ENCODE results near the gene SAMD1.
A peak's percentile ranks its signal among the peaks of the same experiment; 100 is the strongest.

Gene SAMD1

GRCh38 chr19:14073261-14073924 is 17.2 kb downstream of the SAMD1 start:
- peaks cover 11 to 14% of the 10 kb centered on the region in 2 donors for H3K4me1 ChIP-seq (ENCODE audit: control insufficient read depth in 2 of 2, insufficient read depth in 1 of 2, low read depth in 1 of 2, low read length in 2 of 2)
- H3K14ac ChIP-seq (ENCODE audit: low read length): peak overlapping the region; percentile 82
- no peak overlapping the region for H3K4ac ChIP-seq (ENCODE audit: low read length)
- H2BK12ac ChIP-seq (ENCODE audit: low read length): peak overlapping the region; percentile 63
- peak overlapping the region; percentile 79 for H2AK5ac ChIP-seq (ENCODE audit: low read depth, low read length)
- H3K36me3 ChIP-seq (replicated peaks in 1 of 2; ENCODE audit: control insufficient read depth in 2 of 2, insufficient read depth in 2 of 2, low read length in 2 of 2): no peaks in the 10 kb centered on the region
- no CpG with 5 or more reads among the region's 106 CpGs for WGBS, 2 donors (ENCODE audit: extremely low coverage in 2 of 2, insufficient read length in 2 of 2, insufficient replicate concordance in 1 of 2)
- H2BK15ac ChIP-seq (ENCODE audit: low read length): peak overlapping the region; percentile 91
- H2BK120ac ChIP-seq (ENCODE audit: low read depth, low read length): no peak overlapping the region
- H3K27ac ChIP-seq (replicated peaks; ENCODE audit: low read length): no peak overlapping the region
- peak overlapping the region; percentile 95 for H3K18ac ChIP-seq (ENCODE audit: low read length)
- DNase-seq (ENCODE audit: low spot score): peak; percentile 75
- peak overlapping the region; percentile 91 for H3K23ac ChIP-seq (ENCODE audit: low read depth, low read length, poor library complexity)
- peak overlapping the region; percentile 53 for H2BK5ac ChIP-seq (ENCODE audit: low read length)
- no peaks in the 10 kb centered on the region for H3K79me1 ChIP-seq (ENCODE audit: low read depth, low read length)
- no peaks in the 10 kb centered on the region for H3K9me3 ChIP-seq (replicated peaks in 1 of 2; ENCODE audit: control insufficient read depth in 2 of 2, insufficient read depth in 1 of 2, low read depth in 1 of 2, low read length in 2 of 2)
- peaks cover 0 to 36% (median 9%) of the 10 kb centered on the region in 3 experiments for H3K27me3 ChIP-seq (ENCODE audit: control insufficient read depth in 3 of 3, insufficient read depth in 3 of 3, low read depth in 1 of 3, low read length in 3 of 3)
- H2AFZ ChIP-seq (ENCODE audit: low read length): peak overlapping the region; percentile 95
- H3K4me3 ChIP-seq (ENCODE audit: low read length in 2 of 2): peak overlapping the region; percentile 83 to 91
- H4K8ac ChIP-seq (ENCODE audit: low read depth, low read length): no peak overlapping the region
- H3K9ac ChIP-seq (ENCODE audit: low read depth, low read length, poor library complexity): peak overlapping the region; percentile 88
- peak overlapping the region; percentile 89 for H3K4me2 ChIP-seq (ENCODE audit: insufficient read depth, low read length, poor library complexity, severe bottlenecking)
- no peak overlapping the region for H4K91ac ChIP-seq (ENCODE audit: low read depth, low read length, poor library complexity)

GRCh38 chr19:14072535-14073260 is 17.9 kb downstream of the SAMD1 start, which contains the start of gene MISP3:
MISP3 (plus strand) TSS chr19:14072786; CDS start chr19:14073310, 524 bp downstream.
- Histone ChIP-seq H4K8ac (ENCODE audit: low read depth, low read length) (no peak within 1 kb of the TSS), H2BK120ac (ENCODE audit: low read depth, low read length) (no peak within 1 kb of the TSS), H3K79me1 (ENCODE audit: low read depth, low read length) (no peaks in the 10 kb centered on the region), H3K14ac (ENCODE audit: low read length) (peak within 1 kb of the TSS; percentile 82), H2AFZ (ENCODE audit: low read length) (peak within 1 kb of the TSS; percentile 95), H3K27ac (replicated peaks; ENCODE audit: low read length) (no peak within 1 kb of the TSS), H3K18ac (ENCODE audit: low read length) (peak within 1 kb of the TSS; percentile 95), H3K23ac (ENCODE audit: low read depth, low read length, poor library complexity) (peak within 1 kb of the TSS; percentile 91), H2BK12ac (ENCODE audit: low read length) (peak within 1 kb of the TSS; percentile 63), H3K9ac (ENCODE audit: low read depth, low read length, poor library complexity) (peak within 1 kb of the TSS; percentile 88), H2BK5ac (ENCODE audit: low read length) (peak within 1 kb of the TSS; percentile 53), H3K9me3 (replicated peaks in 1 of 2; ENCODE audit: control insufficient read depth in 2 of 2, insufficient read depth in 1 of 2, low read depth in 1 of 2, low read length in 2 of 2) (no peaks in the 10 kb centered on the region), H3K4me3 (ENCODE audit: low read length in 2 of 2) (peak within 1 kb of the TSS; percentile 83 to 91), H3K27me3 (ENCODE audit: control insufficient read depth in 3 of 3, insufficient read depth in 3 of 3, low read depth in 1 of 3, low read length in 3 of 3) (peaks cover 0 to 36% (median 9%) of the 10 kb centered on the region in 3 experiments), H3K4me1 (ENCODE audit: control insufficient read depth in 2 of 2, insufficient read depth in 1 of 2, low read depth in 1 of 2, low read length in 2 of 2) (peaks cover 11 to 14% of the 10 kb centered on the region in 2 donors), H3K36me3 (replicated peaks in 1 of 2; ENCODE audit: control insufficient read depth in 2 of 2, insufficient read depth in 2 of 2, low read length in 2 of 2) (no peaks in the 10 kb centered on the region), H3K4ac (ENCODE audit: low read length) (no peak within 1 kb of the TSS), H2AK5ac (ENCODE audit: low read depth, low read length) (peak within 1 kb of the TSS; percentile 79), H4K91ac (ENCODE audit: low read depth, low read length, poor library complexity) (no peak within 1 kb of the TSS), H2BK15ac (ENCODE audit: low read length) (peak within 1 kb of the TSS; percentile 91), H3K4me2 (ENCODE audit: insufficient read depth, low read length, poor library complexity, severe bottlenecking) (peak within 1 kb of the TSS; percentile 89)
- WGBS, 2 donors (ENCODE audit: extremely low coverage in 2 of 2, insufficient read length in 2 of 2, insufficient replicate concordance in 1 of 2): no CpG with 5 or more reads among the region's 51 CpGs
- DNase-seq (ENCODE audit: low spot score): no peak

GRCh38 chr19:14070268-14071050 is 20.1 kb downstream of the SAMD1 start:
- Histone ChIP-seq H3K14ac (ENCODE audit: low read length) (no peak overlapping the region), H3K4ac (ENCODE audit: low read length) (no peak overlapping the region), H3K4me2 (ENCODE audit: insufficient read depth, low read length, poor library complexity, severe bottlenecking) (no peak overlapping the region), H3K9ac (ENCODE audit: low read depth, low read length, poor library complexity) (no peak overlapping the region), H4K91ac (ENCODE audit: low read depth, low read length, poor library complexity) (no peak overlapping the region), H2AK5ac (ENCODE audit: low read depth, low read length) (peak overlapping the region; percentile 81), H2BK12ac (ENCODE audit: low read length) (no peak overlapping the region), H4K8ac (ENCODE audit: low read depth, low read length) (no peak overlapping the region), H2BK15ac (ENCODE audit: low read length) (no peak overlapping the region), H3K27me3 (ENCODE audit: control insufficient read depth in 3 of 3, insufficient read depth in 3 of 3, low read depth in 1 of 3, low read length in 3 of 3) (peaks cover 0 to 36% (median 9%) of the 10 kb centered on the region in 3 experiments), H3K79me1 (ENCODE audit: low read depth, low read length) (no peaks in the 10 kb centered on the region), H3K36me3 (replicated peaks in 1 of 2; ENCODE audit: control insufficient read depth in 2 of 2, insufficient read depth in 2 of 2, low read length in 2 of 2) (no peaks in the 10 kb centered on the region), H3K23ac (ENCODE audit: low read depth, low read length, poor library complexity) (no peak overlapping the region), H3K4me1 (ENCODE audit: control insufficient read depth in 2 of 2, insufficient read depth in 1 of 2, low read depth in 1 of 2, low read length in 2 of 2) (peaks cover 11 to 14% of the 10 kb centered on the region in 2 donors), H3K18ac (ENCODE audit: low read length) (no peak overlapping the region), H3K27ac (replicated peaks; ENCODE audit: low read length) (no peak overlapping the region), H3K9me3 (replicated peaks in 1 of 2; ENCODE audit: control insufficient read depth in 2 of 2, insufficient read depth in 1 of 2, low read depth in 1 of 2, low read length in 2 of 2) (no peaks in the 10 kb centered on the region), H2BK120ac (ENCODE audit: low read depth, low read length) (no peak overlapping the region), H2AFZ (ENCODE audit: low read length) (no peak overlapping the region), H2BK5ac (ENCODE audit: low read length) (no peak overlapping the region), H3K4me3 (ENCODE audit: low read length in 2 of 2) (no peak overlapping the region)
- no CpG with 5 or more reads among the region's 43 CpGs for WGBS, 2 donors (ENCODE audit: extremely low coverage in 2 of 2, insufficient read length in 2 of 2, insufficient replicate concordance in 1 of 2)
- DNase-seq (ENCODE audit: low spot score): no peak
